ENCODE data around the gene SH2D3C.

SH2D3C gene

GRCh38 chr9:127716412-127716811 is 62.1 kb downstream of the SH2D3C start:
- no peak for DNase-seq

GRCh38 chr9:127715470-127716337 is 62.8 kb downstream of the SH2D3C start, which contains the start of the genes PTRH1 and TTC16:
Gene PTRH1, minus strand, starts transcription at chr9:127715663. Its CDS starts 24 bp downstream, at chr9:127715639.
Gene TTC16, plus strand, starts transcription at chr9:127716079. Its CDS starts 67 bp downstream, at chr9:127716146.
- DNase-seq, result peak; percentile 98

GRCh38 chr9:127714951-127715469 is 63.5 kb downstream of the SH2D3C start:
- no peak for DNase-seq

- DNase-seq, result no peak
These were observed 64.3 kb downstream of the SH2D3C start for GRCh38 chr9:127714020-127714750.

DNA sequence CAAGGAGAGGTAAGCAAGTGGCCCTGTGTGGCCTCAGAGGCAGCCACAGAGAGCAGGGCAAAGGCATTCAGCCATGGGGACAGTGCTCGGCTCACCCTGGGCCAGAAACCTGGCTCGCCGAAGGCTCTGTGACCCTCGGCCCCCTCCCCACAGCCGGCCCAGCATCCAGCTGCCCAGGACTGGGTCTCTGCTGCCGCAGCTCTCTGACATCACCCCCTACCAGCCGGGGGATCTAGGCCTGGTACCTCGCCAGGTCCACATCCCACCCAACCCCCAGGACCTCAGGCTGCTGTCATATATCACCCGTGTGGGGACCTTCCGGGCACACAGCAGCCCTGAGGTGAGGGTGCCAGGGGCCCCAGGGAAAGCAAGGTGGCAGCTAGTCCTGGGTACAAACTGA is 65.6 kb downstream of the SH2D3C start:
- DNase-seq, result no peak

GRCh38 chr9:127712371-127712770 is 66.1 kb downstream of the SH2D3C start:
- no peak for DNase-seq

- no peak for DNase-seq
These were observed 66.6 kb downstream of the SH2D3C start for GRCh38 chr9:127711831-127712274.

DNA sequence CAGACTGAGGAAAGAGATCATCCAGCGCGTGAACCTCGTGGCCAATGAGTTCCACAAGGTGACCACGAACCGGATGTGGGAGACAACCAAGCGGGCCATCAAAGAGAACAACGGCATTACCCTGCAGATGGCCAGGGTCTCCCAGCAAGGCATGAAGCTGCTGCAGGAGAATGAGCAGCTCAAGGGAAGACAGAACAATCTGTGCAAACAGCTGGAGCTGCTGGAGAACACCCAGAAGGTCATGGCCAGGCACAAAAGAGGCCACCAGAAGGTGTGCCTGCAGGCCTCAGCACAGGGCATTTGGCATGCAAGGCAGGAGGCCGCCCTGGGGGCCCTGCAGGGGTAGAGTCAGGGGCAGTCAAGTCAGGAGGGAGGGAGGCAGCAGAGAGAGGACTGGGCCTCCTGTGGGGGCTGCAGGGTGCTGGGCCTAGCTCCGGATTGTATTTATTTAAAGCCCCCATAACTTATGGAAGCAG is 67.2 kb downstream of the SH2D3C start:
- DNase-seq, result no peak

DNA sequence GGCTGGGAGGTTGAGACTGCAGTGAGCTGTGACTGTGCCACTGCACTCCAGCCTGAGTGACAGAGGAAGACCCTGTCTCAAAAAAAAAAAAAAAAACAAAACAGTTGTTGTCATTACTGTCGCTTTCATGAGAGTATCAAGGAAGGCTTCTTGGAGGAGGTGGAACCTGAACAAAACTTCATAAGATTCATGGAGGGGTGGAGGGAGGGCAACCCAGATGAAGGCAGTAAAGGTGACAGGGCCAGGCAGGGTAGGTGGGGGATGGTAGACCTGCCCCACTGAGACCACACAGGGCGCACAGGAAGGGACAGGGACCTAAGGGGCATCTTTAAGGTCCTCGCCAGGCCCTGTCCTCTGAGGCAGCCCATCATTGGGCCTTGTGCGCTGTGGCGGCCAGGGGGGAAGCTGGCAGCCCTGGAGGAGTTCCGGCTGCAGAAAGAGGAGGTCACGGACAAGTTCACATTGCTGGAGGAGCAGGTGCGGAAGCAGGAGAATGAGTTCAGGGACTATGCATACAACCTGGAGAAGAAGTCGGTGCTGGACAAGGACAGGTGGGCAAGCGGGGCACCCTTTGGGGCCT is 68.2 kb downstream of the SH2D3C start:
- no peak for DNase-seq

DNA sequence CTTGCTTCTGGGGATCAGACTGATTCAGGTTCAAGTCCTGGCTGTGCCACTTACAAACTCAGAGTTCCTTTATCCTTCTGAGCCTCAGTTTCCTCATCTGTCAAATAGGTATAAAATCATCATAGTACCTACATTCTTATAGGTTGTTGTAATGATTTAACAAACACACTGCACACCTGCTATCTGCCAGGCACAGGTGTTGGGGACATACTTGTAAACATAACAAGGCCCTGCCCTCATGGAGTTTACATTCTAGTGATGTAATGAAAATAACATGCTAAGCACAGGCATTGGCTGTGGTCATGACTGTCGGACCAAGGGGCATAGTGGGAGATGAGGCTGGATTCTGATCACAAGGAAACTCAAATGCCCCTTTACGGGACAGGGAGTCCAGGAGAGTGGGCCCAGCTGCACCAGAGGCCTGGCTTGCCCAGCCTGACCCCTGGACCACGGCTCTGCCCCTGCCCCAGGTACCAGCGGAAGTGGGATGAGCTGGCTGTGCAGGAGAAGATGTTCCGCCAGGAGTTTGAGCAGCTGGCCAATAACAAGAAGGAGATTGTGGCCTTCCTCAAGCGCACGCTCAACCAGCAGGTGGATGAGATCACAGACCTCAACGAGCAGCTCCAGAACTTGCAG is 69.4 kb downstream of the SH2D3C start:
- no peak for DNase-seq

DNA sequence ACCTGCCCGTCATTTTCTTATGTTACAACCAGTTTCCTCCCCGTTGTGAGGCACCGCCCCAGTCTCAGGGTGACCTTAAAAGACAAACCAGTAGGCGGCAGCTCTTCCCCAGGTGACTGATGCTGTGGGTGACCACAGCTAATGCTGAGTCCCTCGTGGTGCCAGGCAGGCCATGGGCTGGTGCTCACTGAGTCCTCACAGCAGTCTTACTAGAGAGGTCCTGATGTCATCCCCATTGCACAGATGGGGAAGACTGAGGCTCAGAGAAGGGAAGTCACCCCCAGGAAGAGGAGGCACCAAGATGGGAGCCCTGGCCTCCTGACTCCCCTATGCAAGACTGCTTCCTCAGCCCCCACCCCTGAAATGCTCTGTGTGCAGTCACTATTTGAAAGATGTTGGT is 70.7 kb downstream of the SH2D3C start:
- no peak for DNase-seq

GRCh38 chr9:127706836-127707241 is 71.6 kb downstream of the SH2D3C start, which contains the start of gene CFAP157:
Gene CFAP157, plus strand, starts transcription at chr9:127706988. Its CDS starts 44 bp downstream, at chr9:127707032.
- no peak for DNase-seq

GRCh38 chr9:127705577-127706379 is 72.7 kb downstream of the SH2D3C start:
- no peak for DNase-seq

- no peak for DNase-seq
These were observed 75.0 kb downstream of the SH2D3C start for GRCh38 chr9:127703289-127703946.

GRCh38 chr9:127700594-127701255 is 77.7 kb downstream of the SH2D3C start:
- no peak for DNase-seq

DNA sequence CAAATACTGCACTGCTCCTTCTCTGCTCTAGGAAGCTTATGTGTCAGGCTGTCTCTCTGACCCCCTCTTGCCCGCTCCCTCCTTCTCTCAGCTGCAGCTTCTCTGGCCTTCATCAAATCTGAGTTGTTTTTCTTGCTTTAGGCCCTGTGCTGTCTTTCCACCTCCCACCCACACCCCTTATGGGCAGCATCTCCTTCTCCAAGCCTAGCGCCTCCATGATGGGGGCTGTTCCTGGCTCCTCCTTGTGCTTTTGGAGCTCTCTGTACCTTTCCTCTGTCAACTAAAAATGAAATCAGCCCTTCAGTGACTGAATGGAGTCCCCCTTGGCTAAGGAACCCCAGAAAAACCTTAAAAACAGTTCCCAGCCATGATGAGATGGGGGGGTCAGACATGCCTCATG is 78.3 kb downstream of the SH2D3C start:
- DNase-seq, result no peak

GRCh38 chr9:127698985-127699670 is 79.3 kb downstream of the SH2D3C start:
- DNase-seq, result peak; percentile 95

DNA sequence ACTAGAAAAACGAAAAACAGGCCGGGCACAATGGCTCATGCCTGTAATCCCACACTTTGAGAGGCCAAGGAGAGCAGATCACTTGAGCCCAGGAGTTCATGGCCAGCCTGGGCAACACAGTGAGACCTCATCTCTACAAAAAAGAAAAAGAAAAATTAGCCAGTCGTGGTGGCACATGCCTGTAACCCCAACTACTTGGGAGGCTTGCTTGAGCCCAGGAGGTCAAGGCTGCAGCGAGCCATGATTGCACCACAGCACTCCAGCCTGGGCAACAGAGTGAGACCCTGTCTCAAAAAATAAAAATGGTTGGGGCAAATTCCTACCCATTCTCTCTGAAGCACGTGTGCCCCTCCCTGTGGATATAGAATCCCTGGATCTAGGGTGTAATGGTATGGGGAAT is 80.1 kb downstream of the SH2D3C start:
- no peak for DNase-seq

DNA sequence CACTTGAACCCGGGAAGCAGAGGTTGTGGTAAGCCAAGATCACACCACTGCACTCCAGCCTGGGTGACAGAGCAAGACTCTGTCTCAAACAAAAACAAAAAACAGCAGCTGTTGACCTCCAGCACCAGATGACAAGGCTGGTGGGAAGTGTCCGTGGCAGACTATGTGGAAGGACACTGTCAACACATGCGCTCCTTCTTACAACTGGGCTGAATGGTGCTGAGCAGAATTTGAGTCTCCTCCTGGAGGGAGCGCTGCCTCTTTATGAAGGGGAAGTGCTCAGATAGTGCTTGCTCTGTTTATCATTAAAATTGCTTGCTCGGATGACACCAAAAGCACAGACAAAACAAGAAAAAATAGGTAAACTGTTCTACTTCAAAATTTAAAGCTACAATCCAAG is 80.9 kb downstream of the SH2D3C start:
- no peak for DNase-seq
